Measurements from ENCODE around the gene TMSB4X.
"Not testable (repeated sequence)": the region's sequence is repeated elsewhere in the genome, so short reads cannot be mapped to it uniquely, and the experiment has no call there.

TMSB4X gene

DNA sequence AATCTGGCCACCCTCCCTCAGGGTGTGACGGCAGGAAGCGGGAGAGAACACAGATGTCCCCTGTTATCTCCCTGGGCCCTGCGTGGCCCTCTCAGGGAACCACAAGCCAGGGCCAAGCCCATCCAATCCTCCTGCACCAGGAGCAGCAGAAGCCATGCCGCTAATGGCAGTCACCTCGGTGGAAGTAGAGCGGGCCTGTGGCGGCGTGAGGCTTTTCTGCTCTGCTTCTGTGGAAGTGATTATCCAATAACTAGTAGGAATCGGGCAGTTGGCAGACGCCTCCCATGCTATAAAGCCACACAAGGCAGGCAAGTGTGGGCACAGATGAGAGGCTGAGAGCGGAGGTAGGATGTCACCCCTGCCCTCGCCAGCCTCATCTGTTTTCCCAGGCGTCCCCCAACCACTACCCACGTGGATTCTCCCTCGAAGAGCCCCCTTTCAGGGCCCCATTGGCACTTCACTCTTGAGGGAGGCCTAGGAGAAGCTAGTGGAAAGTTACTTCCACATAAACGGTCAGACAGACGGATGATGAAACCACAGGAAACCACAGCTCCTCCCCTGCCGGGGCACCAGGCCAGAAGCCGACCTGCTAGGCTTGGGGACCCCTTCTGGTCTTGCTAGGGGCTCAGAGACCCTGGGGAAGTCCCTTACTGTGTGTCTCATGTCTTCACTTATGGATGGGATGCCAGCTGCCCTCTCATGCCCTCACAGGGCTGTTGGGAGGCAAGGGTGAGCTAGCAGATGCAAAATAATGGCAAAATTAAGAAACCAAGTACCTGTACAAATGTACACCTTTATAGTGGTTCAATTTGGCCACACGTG is 18.8 kb upstream of the TMSB4X start:
- DNase-seq (ENCODE audit: low read depth) = peak; percentile 91
- H3K4me3 ChIP-seq (ENCODE audit: low read depth, low read length) = no peak overlapping the region

DNA sequence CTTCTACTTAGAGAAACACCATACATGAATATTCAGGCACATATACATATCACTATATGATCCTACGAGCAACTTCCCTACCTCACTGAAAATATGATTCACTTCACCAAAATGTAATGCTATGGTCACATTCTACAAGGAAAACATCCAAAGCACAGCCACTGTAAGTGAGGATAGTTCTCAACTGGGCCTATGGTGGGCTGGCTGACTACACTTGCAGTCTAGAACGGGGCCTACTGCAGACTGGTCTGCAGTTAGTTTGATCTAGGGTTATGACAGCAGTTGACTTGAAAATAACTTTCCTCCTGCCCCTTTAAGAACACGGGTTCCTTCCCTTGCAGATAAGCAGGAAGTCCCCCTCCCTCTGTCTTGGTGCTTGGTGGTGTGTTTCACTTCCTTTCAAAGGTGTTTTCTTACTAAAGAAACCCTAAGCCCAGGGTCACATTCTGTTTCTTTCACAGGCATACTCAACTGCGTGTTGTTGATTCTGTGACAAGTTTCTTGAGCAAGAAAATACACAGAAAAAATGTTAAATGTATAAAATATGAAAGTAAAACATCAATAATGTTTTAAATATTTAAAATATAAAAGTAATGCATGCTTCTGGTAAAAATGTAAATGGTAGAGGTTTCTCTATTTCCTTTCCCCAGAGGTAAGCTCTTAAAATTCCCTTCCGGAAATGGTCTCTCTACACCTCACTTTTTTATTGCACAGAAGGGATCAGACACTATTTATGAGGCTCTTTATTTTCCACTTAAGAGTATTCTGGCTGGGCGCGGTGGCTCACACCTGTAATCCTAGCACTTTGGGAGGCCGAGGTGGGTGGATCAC is 18.0 kb upstream of the TMSB4X start:
- no peak overlapping the region for H3K4me3 ChIP-seq (ENCODE audit: low read depth, low read length)
- DNase-seq (ENCODE audit: low read depth) = peak; percentile 79
- TF ChIP-seq, protein P1, sequence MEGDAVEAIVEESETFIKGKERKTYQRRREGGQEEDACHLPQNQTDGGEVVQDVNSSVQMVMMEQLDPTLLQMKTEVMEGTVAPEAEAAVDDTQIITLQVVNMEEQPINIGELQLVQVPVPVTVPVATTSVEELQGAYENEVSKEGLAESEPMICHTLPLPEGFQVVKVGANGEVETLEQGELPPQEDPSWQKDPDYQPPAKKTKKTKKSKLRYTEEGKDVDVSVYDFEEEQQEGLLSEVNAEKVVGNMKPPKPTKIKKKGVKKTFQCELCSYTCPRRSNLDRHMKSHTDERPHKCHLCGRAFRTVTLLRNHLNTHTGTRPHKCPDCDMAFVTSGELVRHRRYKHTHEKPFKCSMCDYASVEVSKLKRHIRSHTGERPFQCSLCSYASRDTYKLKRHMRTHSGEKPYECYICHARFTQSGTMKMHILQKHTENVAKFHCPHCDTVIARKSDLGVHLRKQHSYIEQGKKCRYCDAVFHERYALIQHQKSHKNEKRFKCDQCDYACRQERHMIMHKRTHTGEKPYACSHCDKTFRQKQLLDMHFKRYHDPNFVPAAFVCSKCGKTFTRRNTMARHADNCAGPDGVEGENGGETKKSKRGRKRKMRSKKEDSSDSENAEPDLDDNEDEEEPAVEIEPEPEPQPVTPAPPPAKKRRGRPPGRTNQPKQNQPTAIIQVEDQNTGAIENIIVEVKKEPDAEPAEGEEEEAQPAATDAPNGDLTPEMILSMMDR (conservative IDR thresholded peaks at IDR 0.05; ENCODE audit: low read depth, low read length) = no peak

More for the DNA sequence above, 18.8 kb upstream of the TMSB4X start:
- TF ChIP-seq, protein P1 (conservative IDR thresholded peaks at IDR 0.05; ENCODE audit: low read depth, low read length) = no peak

DNA sequence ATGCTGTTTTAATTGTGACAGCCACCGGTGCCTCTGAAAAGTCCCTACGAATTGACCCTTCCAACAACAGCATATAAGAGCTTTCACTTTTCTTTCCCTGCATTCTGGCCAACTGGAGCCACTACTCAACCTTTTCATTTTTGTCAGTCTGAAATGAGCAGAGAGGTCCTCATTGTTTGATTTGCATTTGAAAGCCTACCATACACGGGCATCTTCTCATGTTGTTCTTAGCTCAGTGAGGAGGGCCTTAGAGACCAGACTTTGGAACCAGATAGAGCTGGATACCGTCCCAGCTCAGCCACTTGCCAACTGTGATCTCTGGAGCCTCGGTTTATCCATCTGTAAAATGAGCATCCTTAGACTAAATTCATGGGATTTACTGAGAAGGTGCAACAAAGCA is 16.9 kb upstream of the TMSB4X start:
- no peak overlapping the region for H3K4me3 ChIP-seq (ENCODE audit: low read depth, low read length)
- TF ChIP-seq, protein P1 (conservative IDR thresholded peaks at IDR 0.05; ENCODE audit: low read depth, low read length) = no peak
- DNase-seq (ENCODE audit: low read depth) = no peak

DNA sequence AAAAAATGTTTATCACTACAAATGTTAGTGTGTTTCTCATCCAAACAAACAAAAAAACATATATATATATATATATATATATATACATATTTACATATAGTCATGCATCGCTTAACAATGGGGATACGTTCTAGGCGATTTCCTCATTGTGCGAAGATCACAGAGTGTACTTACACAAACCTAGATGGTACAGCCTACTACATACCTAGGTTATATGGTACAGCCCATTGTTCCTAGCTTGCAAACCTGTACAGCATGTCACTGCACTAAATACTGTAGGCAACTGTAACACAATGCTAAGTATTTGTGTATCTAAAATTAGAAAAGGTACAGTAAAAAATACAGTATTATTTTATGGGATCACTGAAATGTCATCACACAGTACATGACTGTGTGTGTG is 16.4 kb upstream of the TMSB4X start:
- DNase-seq (ENCODE audit: low read depth) = no peak
- no peak overlapping the region for H3K4me3 ChIP-seq (ENCODE audit: low read depth, low read length)
- TF ChIP-seq, protein P1 (conservative IDR thresholded peaks at IDR 0.05; ENCODE audit: low read depth, low read length) = no peak

DNA sequence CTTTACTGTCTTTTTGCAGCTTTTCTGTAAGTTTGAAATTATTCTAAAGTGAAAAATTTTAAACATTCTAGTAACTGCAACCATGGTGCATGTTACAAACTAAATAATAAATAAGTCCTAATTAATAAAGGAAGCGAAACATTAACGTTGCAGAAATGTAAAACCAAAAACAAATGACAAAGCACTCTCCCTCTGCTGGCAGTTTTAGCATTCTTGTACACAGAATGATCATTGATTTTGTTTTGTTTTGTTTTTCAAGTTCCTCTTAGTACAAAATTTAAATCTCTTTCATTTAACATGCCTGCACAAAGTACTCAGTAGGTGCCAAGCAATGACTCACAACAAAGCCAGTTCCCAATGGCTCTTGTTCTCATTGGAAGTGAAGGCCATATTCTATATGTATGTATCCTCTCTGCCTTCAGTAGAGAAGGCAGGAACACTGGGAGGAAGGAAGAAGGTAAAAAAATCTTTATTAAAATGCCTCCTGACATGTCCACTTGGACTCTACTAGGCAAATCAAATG is 13.7 kb upstream of the TMSB4X start:
- no peak overlapping the region for H3K4me3 ChIP-seq (ENCODE audit: low read depth, low read length)
- DNase-seq (ENCODE audit: low read depth) = peak; percentile 9
- TF ChIP-seq, protein P1 (conservative IDR thresholded peaks at IDR 0.05; ENCODE audit: low read depth, low read length) = no peak

DNA sequence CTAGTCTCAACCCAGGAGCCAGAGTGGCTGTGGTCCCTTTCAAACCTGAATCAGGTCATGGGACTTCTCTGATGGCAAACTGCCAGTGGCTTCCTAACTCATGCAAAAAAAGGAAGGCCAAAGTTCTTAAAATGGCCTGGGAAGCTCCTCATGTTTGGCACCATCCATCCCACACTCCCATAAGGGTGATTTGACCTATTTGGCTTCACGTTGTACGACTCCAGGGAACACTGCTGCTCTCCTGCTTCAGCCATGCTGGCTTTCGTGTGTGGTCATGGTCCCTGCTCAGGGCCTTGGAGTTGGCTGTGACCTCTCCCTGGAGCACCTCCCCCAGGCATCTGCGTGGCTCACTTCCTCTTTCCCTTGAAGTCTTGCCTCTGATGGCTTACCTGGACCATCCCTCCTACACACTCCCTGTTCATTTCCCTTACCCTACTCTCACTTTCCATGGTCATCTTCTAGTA is 12.8 kb upstream of the TMSB4X start:
- no peak for DNase-seq (ENCODE audit: low read depth)
- H3K4me3 ChIP-seq (ENCODE audit: low read depth, low read length) = no peak overlapping the region
- TF ChIP-seq, protein P1 (conservative IDR thresholded peaks at IDR 0.05; ENCODE audit: low read depth, low read length) = no peak

DNA sequence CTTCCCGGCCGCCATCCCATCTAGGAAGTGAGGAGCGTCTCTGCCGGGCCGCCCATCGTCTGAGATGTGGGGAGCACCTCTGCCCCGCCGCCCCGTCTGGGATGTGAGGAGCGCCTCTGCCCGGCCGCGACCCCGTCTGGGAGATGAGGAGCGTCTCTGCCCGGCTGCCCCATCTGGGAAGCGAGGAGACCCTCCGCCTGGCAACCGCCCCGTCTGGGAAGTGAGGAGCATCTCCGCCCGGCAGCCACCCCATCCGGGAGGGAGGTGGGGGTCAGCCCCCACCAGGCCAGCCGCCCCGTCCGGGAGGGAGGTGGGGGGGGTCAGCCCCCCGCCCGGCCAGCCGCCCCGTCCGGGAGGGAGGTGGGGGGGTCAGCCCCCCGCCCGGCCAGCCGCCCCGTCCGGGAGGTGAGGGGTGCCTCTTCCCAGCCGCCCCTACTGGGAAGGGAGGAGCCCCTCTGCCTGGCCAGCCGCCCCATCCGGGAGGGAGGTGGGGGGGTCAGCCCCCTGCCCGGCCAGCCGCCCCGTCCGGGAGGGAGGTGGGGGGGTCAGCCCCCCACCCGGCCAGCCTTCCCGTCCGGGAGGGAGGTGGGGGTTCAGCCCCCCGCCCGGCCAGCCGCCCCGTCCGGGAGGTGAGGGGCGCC is 11.6 kb upstream of the TMSB4X start:
- DNase-seq (ENCODE audit: low read depth); H3K4me3 ChIP-seq (ENCODE audit: low read depth, low read length): not testable (repeated sequence)

Measured in choroid plexus epithelial cell (primary cell).